AG08396 (cell line): Measurements from ENCODE around the gene CHRNA9.
"Not testable (repeated sequence)": the region's sequence is repeated elsewhere in the genome, so short reads cannot be mapped to it uniquely, and the experiment has no call there.

Source experiments
- DNase-seq: peaks from one replicate; pipeline ENCODE4 v3.0.0; 2012; ENCODE audit warnings: low spot score, mixed read lengths

Gene CHRNA9

GRCh38 chr4:40388239-40388638 is 53.1 kb downstream of the CHRNA9 start:
- no peak for DNase-seq

DNA sequence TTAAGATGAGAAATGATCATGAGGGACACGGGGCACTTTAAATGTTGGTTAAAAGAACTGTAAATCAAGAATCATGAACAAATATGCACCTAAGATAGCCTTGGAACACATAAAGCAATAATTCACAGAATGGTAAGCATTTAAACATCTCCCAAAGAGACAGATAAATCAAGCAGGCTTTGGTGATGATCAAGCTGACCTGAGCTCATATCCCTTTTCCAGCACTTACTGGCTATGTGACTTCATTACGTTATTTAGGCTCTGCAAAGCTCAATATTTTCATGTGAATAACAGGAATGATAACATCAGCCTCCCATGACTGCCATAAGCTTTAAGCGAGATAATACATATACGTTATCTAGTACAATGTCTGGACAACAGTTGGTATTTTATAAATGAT is 54.9 kb downstream of the CHRNA9 start:
- no peak for DNase-seq

- DNase-seq = not testable (repeated sequence)
Measured at GRCh38 chr4:40392241-40392640, 57.1 kb downstream of the CHRNA9 start.

DNA sequence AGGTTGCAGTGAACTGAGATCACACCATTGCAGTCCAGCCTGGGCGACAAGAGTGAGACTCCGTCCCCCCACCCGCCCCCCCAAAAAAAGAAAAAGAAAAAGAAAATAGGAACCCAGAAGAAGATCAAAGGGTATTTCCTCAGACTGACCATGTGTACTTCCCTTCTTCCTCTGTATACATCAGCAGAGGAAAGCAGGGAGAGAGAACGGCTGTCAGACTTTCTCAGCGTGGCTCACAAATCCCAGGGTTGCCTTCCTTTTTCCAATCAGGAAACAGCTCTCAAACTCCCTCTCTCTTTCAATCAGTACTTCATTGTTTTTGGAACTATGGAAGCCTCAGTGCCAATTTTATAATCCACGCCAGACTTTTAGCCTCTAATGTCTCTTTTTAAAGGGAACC is 59.1 kb downstream of the CHRNA9 start:
- no peak for DNase-seq

- DNase-seq = no peak
Measured at GRCh38 chr4:40395166-40395900, 60.2 kb downstream of the CHRNA9 start.

DNA sequence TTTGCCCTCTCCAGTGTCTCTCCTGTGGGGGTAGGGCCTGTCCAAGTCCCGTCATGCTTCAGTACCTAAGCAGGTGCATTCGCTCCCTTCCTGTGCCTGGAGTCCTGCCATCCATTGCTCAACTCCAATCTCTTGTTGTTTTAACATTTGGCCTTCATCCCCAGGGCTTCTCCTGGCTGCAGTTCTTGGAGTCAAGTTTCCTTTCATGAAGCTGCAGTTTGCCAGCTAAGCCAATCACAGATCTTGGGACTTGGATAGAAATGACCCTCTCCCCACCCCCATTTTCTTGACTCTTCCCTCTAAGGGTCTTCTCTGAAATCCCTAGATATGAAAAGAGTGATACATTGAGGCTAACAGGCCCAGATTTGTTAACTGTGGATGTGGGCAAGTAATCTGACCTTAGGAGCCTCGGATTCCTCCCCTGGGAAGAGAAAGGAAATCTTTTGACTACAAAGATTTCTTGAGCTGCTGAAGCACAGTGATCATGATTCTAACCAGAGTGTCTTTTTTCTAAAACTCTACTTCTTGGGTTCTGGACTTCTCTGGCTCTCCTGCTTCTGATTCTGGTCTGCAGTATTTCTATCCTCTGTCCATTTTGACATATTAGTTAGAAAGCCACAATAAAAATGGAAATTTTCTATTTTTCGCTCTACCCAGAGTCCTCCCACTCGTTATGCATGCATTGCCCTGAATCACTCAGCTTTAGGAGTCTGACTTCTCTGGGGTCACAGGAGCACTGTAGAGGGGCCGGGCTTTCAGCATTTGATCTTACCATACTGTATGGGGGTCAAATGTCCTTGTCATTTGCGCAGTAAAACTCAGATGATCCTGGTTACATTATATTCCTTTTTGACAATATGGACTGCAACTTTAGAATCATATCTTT is 61.0 kb downstream of the CHRNA9 start:
- no peak for DNase-seq

DNA sequence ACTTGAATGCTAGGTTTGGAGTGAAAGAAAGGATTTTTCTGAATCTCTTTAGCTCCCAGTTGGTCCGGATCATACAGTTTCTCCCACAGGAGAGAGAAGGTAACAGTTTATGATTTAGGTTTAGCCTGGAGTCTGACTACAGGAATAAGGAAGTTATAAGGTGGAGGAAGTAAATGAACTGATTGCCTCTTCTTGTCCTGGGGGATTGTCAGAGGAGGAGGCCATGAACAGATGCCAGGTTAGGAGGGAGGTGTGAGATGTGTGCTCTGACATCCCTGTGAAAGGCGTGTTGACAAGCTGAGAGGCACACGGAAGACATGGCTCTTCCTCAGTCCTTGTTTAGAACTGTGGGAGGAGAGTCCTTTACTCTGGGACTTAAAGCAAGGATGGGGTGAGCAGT is 64.4 kb downstream of the CHRNA9 start:
- no peak for DNase-seq

DNA sequence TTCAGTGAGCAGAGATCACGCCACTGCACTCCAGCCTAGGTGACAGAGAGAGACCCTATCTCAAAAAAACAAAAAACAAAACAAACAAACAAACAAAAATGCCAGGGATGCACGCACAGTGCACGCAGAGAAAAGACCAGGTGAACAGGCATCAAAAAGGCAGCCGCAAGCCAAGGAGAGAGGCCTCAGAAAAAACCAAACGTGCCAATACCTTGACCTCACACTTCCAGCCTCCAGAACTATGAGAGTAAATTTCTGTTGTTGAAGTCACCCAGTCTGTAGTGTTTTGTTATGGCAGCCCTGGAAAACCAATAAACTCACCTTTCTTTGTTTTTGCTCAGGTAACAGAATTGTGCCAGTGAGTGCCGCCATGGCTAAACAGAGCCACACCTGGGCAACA is 66.0 kb downstream of the CHRNA9 start:
- no peak for DNase-seq

GRCh38 chr4:40401631-40402030 is 66.5 kb downstream of the CHRNA9 start:
- no peak for DNase-seq

DNA sequence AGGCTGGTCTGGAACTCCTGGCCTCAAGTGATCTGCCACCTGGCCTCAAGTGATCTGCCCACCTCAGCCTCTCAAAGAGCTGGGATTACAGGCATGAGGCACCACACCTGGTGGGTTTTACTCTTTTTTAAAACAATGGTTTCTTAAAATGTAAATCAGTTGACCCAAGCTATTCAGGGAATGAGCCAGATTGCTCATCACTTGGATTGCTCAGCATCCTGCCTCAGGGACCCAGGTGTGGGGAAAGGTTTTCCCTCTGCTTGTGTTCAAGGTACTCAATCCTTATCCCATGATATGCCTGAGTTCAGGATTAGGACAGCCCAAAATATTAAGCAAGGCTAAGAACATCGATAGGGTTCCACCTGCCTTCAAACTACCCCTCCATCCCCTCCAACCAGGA is 67.4 kb downstream of the CHRNA9 start:
- DNase-seq = no peak

GRCh38 chr4:40403081-40403480 is 67.9 kb downstream of the CHRNA9 start:
- DNase-seq = no peak
